Measurements from ENCODE around the gene SLC17A7. TPM values are rescaled to one million over a fixed set of nuclear protein-coding genes. Genes with fewer than 3 reads are reported as not detected.

Gene SLC17A7
- total and polyA plus RNA-seq, 2 of the 4 experiments (the other 2 are of a cell fraction): 0.03 TPM; not detected in 1

DNA sequence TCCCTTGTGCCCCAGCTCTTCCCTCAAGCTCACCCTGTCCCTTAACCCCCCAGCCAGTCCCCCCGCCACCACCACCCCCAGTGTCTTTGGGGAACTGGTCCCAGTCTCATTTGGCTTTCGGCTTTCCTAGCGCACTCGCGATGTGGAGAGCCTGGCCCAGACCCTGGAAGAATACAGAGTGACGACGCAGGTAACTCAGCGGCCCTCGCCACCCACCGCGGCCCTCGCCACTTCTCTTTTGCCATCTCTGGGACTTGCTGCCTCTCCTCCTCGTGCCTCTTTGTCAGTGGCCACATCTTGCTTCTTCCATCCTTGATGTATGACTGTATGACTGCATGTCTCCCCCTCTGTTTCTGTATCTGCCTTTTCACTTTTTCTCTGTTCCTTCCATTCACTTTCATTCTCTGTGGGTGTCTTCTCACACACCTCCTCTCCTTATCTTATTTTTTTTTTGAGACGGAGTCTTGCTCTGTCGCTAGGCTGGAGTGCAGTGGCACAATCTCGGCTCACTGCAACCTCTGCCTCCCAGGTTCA lies 33.8 kb downstream of the SLC17A7 start:
- Histone ChIP-seq H3K9ac (ENCODE audit: low read depth, low read length) (no peak overlapping the region), H3K18ac (ENCODE audit: low read depth, low read length) (no peak overlapping the region), H4K8ac (ENCODE audit: low read depth in 2 of 2, low read length in 2 of 2) (no peak overlapping the region), H3K27me3 (ENCODE audit: control insufficient read depth, insufficient read depth, low read length) (peaks cover 38% of the 10 kb centered on the region), H2AK5ac (ENCODE audit: low read depth, low read length) (no peak overlapping the region), H3K9me3 (ENCODE audit: control insufficient read depth, insufficient read depth, low read length) (no peaks in the 10 kb centered on the region), H3K4me2 (ENCODE audit: low read depth, low read length) (no peak overlapping the region), H3K27ac (ENCODE audit: insufficient read depth, low read length) (no peak overlapping the region), H2BK20ac (ENCODE audit: low read depth, low read length) (no peak overlapping the region), H3K23ac (ENCODE audit: low read depth, low read length) (no peak overlapping the region), H3K14ac (replicated peaks; ENCODE audit: low read depth, low read length) (no peak overlapping the region), H3K4ac (ENCODE audit: low read depth, low read length) (no peak overlapping the region), H3K36me3 (ENCODE audit: control insufficient read depth, insufficient read depth, low read length) (no peaks in the 10 kb centered on the region), H3K4me1 (ENCODE audit: control insufficient read depth, insufficient read depth, low read length) (peaks cover 6% of the 10 kb centered on the region; the same call in 1 of the 2 replicates), H2BK15ac (ENCODE audit: low read depth, low read length) (no peak overlapping the region), H2AFZ (replicated peaks; ENCODE audit: low read length, poor library complexity) (no peak overlapping the region), H3K9me1 (ENCODE audit: insufficient read depth, low read length) (no peaks in the 10 kb centered on the region), H3K56ac (ENCODE audit: extremely low read depth, insufficient read depth, low read length) (no peak overlapping the region), H3K79me1 (ENCODE audit: low read depth in 1 of 2, low read length in 2 of 2) (no peaks in the 10 kb centered on the region), H3K4me3 (ENCODE audit: insufficient read depth, low read depth, low read length) (no peak overlapping the region), H4K20me1 (ENCODE audit: insufficient read depth, low read length) (no peaks in the 10 kb centered on the region), H2AK9ac (replicated peaks; ENCODE audit: low read depth, low read length, poor library complexity) (no peak overlapping the region), H4K91ac (ENCODE audit: insufficient read depth, low read depth, low read length) (no peak overlapping the region), H2BK5ac (ENCODE audit: low read depth, low read length, poor library complexity, severe bottlenecking) (no peak overlapping the region), H4K5ac (ENCODE audit: low read depth, low read length) (no peak overlapping the region), H2BK120ac (ENCODE audit: low read depth, low read length) (no peak overlapping the region)
- in situ Hi-C loops (cut with MboI; ENCODE audit: low sequenced_read_pairs) (no loop called here), dilution Hi-C loops (cut with HindIII; ENCODE audit: low sequenced_read_pairs, unreplicated experiment) (no loop called here), intact Hi-C loops (cut with micrococcal nuclease) (no loop called here)
- WGBS, 2 experiments (ENCODE audit: extremely low coverage in 2 of 2, insufficient read length in 1 of 2): 84% methylated on average over 7 of the region's 16 CpGs; no CpG with 5 or more reads in 1 of the 2 experiments
- ChIA-PET CTCF (no interaction called here), POLR2A (ENCODE audit: unreplicated experiment) (no interaction called here)
- TF ChIP-seq RCOR1 (IDR thresholded peaks at IDR 0.05; ENCODE audit: insufficient replicate concordance, low read length): no peak
- TF ChIP-seq, protein P1, sequence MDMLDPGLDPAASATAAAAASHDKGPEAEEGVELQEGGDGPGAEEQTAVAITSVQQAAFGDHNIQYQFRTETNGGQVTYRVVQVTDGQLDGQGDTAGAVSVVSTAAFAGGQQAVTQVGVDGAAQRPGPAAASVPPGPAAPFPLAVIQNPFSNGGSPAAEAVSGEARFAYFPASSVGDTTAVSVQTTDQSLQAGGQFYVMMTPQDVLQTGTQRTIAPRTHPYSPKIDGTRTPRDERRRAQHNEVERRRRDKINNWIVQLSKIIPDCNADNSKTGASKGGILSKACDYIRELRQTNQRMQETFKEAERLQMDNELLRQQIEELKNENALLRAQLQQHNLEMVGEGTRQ (IDR thresholded peaks at IDR 0.05; ENCODE audit: low read depth, low read length): no peak
- TF ChIP-seq BHLHE40 (IDR thresholded peaks at IDR 0.05; ENCODE audit: low read depth, low read length): no peak
- TF ChIP-seq RAD21 (IDR thresholded peaks at IDR 0.05; ENCODE audit: low read length): no peak
- TF ChIP-seq SMC3 (IDR thresholded peaks at IDR 0.05; ENCODE audit: low read depth, low read length): no peak
- TF ChIP-seq RFX5 (IDR thresholded peaks at IDR 0.05; ENCODE audit: low read depth, low read length): no peak
- no TSS peak for BruUV-seq (replicated peaks)
- no peak for ATAC-seq (ENCODE audit: low read depth)
- DNase-seq: no peak

Data from IMR-90 (cell line).